Vagina (tissue), 2 donors: Measurements from ENCODE around the gene CASP10.

Experiments
- CTCF ChIP-seq, 3 experiments: fragments of 450-650 bp in 2 of 3; fragments of 200-600 bp in 1 of 3; sonication (generic) in 1 of 3; IDR thresholded peaks; one replicate each; pipeline ENCODE4 v1.5.1; 2017 to 2019; ENCODE audit warnings: antibody characterized with exemption in 3 of 3, mild to moderate bottlenecking in 2 of 3, moderate library complexity in 2 of 3
- POLR2A ChIP-seq, 2 donors: fragments of 450-650 bp; IDR thresholded peaks; one replicate each; pipeline ENCODE4 v1.6.1; 2017; ENCODE audit warnings: antibody characterized with exemption in 2 of 2, mild to moderate bottlenecking in 2 of 2, moderate library complexity in 2 of 2
- POLR2AphosphoS5 ChIP-seq, 2 donors: sonication (generic); formaldehyde crosslinking; IDR thresholded peaks; one replicate each; pipeline ENCODE4 v1.9.0; 2017; ENCODE audit warnings: antibody characterized with exemption in 2 of 2, mild to moderate bottlenecking in 2 of 2, low read depth in 1 of 2; ENCODE audit not compliant: insufficient read depth in 1 of 2

- TF ChIP-seq CTCF (IDR thresholded peaks at IDR 0.05) (no peak), POLR2A (IDR thresholded peaks at IDR 0.05) (no peak), POLR2AphosphoS5 (IDR thresholded peaks at IDR 0.05; ENCODE audit: insufficient read depth in 1 of 2, low read depth in 1 of 2) (no peak)
These were observed 51.8 kb downstream of the CASP10 start for GRCh38 chr2:201234663-201235135.
